ENCODE results near the gene C12orf75.

C12orf75 gene

DNA sequence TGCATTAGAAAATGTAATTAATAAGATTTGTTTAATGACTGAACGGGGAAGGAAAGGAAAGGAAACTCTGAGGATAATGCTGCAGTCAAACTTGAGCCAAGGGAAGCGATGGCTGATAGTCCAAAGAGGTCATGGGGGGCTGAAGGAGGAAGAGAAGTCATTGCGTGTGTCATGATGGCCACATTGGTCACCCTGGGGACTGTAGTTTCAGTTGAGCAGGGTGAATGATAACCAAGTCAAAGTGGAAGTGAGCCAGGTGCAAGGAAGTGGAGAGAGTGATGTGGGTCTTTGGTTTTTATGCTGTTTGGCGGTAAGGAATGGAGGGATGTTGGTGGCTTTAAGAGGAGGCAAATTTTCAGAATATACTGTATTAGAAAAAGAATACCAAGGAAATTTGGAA, 21.6 kb downstream of the C12orf75 start (continued):
- TF ChIP-seq ZNF175 (tag by site-specific recombination; IDR thresholded peaks at IDR 0.05): no peak
- TF ChIP-seq IKZF3 (tag by site-specific recombination; IDR thresholded peaks at IDR 0.05): no peak
- TF ChIP-seq, protein P1, sequence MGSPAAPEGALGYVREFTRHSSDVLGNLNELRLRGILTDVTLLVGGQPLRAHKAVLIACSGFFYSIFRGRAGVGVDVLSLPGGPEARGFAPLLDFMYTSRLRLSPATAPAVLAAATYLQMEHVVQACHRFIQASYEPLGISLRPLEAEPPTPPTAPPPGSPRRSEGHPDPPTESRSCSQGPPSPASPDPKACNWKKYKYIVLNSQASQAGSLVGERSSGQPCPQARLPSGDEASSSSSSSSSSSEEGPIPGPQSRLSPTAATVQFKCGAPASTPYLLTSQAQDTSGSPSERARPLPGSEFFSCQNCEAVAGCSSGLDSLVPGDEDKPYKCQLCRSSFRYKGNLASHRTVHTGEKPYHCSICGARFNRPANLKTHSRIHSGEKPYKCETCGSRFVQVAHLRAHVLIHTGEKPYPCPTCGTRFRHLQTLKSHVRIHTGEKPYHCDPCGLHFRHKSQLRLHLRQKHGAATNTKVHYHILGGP (tag by site-specific recombination; IDR thresholded peaks at IDR 0.05): no peak
- no peak for TF ChIP-seq ZNF169 (tag by site-specific recombination; IDR thresholded peaks at IDR 0.05)
- no peak for TF ChIP-seq ZNF274 (IDR thresholded peaks at IDR 0.05; ENCODE audit: low read length)
- TF ChIP-seq ZNF274 (tag by site-specific recombination; IDR thresholded peaks at IDR 0.05; ENCODE audit: borderline replicate concordance): no peak
- TF ChIP-seq ZNF133 (tag by site-specific recombination; IDR thresholded peaks at IDR 0.05): no peak
- no peak for TF ChIP-seq SP3 (tag by site-specific recombination; IDR thresholded peaks at IDR 0.05)
- TF ChIP-seq, protein P2, sequence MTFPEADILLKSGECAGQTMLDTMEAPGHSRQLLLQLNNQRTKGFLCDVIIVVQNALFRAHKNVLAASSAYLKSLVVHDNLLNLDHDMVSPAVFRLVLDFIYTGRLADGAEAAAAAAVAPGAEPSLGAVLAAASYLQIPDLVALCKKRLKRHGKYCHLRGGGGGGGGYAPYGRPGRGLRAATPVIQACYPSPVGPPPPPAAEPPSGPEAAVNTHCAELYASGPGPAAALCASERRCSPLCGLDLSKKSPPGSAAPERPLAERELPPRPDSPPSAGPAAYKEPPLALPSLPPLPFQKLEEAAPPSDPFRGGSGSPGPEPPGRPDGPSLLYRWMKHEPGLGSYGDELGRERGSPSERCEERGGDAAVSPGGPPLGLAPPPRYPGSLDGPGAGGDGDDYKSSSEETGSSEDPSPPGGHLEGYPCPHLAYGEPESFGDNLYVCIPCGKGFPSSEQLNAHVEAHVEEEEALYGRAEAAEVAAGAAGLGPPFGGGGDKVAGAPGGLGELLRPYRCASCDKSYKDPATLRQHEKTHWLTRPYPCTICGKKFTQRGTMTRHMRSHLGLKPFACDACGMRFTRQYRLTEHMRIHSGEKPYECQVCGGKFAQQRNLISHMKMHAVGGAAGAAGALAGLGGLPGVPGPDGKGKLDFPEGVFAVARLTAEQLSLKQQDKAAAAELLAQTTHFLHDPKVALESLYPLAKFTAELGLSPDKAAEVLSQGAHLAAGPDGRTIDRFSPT (tag by site-specific recombination; IDR thresholded peaks at IDR 0.05): no peak
- TF ChIP-seq, protein P3, sequence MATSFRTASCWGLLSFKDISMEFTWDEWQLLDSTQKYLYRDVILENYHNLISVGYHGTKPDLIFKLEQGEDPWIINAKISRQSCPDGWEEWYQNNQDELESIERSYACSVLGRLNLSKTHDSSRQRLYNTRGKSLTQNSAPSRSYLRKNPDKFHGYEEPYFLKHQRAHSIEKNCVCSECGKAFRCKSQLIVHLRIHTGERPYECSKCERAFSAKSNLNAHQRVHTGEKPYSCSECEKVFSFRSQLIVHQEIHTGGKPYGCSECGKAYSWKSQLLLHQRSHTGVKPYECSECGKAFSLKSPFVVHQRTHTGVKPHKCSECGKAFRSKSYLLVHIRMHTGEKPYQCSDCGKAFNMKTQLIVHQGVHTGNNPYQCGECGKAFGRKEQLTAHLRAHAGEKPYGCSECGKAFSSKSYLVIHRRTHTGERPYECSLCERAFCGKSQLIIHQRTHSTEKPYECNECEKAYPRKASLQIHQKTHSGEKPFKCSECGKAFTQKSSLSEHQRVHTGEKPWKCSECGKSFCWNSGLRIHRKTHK (tag by site-specific recombination; IDR thresholded peaks at IDR 0.05): no peak
- TF ChIP-seq ZNF600 (tag by site-specific recombination; IDR thresholded peaks at IDR 0.05): no peak

DNA sequence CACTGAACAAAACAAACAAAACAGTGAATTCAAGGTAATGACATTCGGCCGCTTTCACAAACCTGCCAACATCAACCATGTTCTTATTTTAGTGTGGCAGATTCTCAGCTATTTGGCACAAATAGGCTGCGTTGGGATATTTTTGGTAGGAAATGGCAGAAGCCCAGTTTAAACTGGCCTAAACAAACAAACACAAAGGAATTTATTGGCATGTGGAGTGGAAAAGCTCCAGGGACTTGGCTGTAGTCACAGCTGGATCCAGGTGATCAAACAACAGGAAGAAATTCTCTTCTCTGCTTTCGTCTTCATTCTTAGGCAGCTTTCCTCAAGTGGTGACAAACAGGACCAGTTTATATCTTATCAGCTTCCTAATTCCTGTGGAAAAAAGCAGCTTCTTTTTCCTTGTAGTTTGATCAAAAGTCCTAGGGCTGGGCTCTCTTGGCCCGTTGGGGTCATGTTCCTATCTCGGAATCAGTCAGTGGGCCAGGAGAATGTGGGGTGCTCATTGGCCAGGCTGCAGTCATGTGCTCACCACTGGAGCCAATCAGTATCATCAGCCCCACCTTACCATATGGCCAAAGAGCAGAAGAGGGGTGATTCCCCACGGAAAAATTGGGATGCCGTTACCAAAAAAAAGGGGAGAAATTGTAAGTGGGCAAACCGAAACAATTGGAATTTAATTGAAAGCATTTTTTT, 22.6 kb downstream of the C12orf75 start:
- peaks cover 8% of the 10 kb centered on the region for H3K4me1 ChIP-seq (ENCODE audit: control insufficient read depth, insufficient read depth, low read length)
- ChIA-PET POLR2A (no interaction called here), CTCF (interaction anchor here (0.6 to 1.2 kb wide), 3 partner anchors 9 to 56 kb away, joined by 3 read pairs; no protein-coding TSS in a partner anchor)
- H3K36me3 ChIP-seq (ENCODE audit: control insufficient read depth in 2 of 2, insufficient read depth in 1 of 2, low read length in 2 of 2): no peaks in the 10 kb centered on the region
- H3K9me3 ChIP-seq (ENCODE audit: control insufficient read depth, insufficient read depth, low read depth, low read length): no peaks in the 10 kb centered on the region
- no peak overlapping the region for H3K27ac ChIP-seq (ENCODE audit: extremely low read depth, low read depth, low read length)
- H3K4me3 ChIP-seq (ENCODE audit: low read depth, low read length): no peak overlapping the region
- TF ChIP-seq, protein P4, sequence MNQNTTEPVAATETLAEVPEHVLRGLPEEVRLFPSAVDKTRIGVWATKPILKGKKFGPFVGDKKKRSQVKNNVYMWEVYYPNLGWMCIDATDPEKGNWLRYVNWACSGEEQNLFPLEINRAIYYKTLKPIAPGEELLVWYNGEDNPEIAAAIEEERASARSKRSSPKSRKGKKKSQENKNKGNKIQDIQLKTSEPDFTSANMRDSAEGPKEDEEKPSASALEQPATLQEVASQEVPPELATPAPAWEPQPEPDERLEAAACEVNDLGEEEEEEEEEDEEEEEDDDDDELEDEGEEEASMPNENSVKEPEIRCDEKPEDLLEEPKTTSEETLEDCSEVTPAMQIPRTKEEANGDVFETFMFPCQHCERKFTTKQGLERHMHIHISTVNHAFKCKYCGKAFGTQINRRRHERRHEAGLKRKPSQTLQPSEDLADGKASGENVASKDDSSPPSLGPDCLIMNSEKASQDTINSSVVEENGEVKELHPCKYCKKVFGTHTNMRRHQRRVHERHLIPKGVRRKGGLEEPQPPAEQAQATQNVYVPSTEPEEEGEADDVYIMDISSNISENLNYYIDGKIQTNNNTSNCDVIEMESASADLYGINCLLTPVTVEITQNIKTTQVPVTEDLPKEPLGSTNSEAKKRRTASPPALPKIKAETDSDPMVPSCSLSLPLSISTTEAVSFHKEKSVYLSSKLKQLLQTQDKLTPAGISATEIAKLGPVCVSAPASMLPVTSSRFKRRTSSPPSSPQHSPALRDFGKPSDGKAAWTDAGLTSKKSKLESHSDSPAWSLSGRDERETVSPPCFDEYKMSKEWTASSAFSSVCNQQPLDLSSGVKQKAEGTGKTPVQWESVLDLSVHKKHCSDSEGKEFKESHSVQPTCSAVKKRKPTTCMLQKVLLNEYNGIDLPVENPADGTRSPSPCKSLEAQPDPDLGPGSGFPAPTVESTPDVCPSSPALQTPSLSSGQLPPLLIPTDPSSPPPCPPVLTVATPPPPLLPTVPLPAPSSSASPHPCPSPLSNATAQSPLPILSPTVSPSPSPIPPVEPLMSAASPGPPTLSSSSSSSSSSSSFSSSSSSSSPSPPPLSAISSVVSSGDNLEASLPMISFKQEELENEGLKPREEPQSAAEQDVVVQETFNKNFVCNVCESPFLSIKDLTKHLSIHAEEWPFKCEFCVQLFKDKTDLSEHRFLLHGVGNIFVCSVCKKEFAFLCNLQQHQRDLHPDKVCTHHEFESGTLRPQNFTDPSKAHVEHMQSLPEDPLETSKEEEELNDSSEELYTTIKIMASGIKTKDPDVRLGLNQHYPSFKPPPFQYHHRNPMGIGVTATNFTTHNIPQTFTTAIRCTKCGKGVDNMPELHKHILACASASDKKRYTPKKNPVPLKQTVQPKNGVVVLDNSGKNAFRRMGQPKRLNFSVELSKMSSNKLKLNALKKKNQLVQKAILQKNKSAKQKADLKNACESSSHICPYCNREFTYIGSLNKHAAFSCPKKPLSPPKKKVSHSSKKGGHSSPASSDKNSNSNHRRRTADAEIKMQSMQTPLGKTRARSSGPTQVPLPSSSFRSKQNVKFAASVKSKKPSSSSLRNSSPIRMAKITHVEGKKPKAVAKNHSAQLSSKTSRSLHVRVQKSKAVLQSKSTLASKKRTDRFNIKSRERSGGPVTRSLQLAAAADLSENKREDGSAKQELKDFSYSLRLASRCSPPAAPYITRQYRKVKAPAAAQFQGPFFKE (tag by site-specific recombination; IDR thresholded peaks at IDR 0.05; ENCODE audit: borderline replicate concordance): no peak
- TF ChIP-seq, protein P5, sequence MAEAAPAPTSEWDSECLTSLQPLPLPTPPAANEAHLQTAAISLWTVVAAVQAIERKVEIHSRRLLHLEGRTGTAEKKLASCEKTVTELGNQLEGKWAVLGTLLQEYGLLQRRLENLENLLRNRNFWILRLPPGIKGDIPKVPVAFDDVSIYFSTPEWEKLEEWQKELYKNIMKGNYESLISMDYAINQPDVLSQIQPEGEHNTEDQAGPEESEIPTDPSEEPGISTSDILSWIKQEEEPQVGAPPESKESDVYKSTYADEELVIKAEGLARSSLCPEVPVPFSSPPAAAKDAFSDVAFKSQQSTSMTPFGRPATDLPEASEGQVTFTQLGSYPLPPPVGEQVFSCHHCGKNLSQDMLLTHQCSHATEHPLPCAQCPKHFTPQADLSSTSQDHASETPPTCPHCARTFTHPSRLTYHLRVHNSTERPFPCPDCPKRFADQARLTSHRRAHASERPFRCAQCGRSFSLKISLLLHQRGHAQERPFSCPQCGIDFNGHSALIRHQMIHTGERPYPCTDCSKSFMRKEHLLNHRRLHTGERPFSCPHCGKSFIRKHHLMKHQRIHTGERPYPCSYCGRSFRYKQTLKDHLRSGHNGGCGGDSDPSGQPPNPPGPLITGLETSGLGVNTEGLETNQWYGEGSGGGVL (tag by site-specific recombination; IDR thresholded peaks at IDR 0.05): no peak
- TF ChIP-seq REPIN1 (tag by site-specific recombination; IDR thresholded peaks at IDR 0.05; ENCODE audit: low read depth): no peak
- no peak for TF ChIP-seq ZNF548 (tag by site-specific recombination; IDR thresholded peaks at IDR 0.05)
- TF ChIP-seq, protein P6, sequence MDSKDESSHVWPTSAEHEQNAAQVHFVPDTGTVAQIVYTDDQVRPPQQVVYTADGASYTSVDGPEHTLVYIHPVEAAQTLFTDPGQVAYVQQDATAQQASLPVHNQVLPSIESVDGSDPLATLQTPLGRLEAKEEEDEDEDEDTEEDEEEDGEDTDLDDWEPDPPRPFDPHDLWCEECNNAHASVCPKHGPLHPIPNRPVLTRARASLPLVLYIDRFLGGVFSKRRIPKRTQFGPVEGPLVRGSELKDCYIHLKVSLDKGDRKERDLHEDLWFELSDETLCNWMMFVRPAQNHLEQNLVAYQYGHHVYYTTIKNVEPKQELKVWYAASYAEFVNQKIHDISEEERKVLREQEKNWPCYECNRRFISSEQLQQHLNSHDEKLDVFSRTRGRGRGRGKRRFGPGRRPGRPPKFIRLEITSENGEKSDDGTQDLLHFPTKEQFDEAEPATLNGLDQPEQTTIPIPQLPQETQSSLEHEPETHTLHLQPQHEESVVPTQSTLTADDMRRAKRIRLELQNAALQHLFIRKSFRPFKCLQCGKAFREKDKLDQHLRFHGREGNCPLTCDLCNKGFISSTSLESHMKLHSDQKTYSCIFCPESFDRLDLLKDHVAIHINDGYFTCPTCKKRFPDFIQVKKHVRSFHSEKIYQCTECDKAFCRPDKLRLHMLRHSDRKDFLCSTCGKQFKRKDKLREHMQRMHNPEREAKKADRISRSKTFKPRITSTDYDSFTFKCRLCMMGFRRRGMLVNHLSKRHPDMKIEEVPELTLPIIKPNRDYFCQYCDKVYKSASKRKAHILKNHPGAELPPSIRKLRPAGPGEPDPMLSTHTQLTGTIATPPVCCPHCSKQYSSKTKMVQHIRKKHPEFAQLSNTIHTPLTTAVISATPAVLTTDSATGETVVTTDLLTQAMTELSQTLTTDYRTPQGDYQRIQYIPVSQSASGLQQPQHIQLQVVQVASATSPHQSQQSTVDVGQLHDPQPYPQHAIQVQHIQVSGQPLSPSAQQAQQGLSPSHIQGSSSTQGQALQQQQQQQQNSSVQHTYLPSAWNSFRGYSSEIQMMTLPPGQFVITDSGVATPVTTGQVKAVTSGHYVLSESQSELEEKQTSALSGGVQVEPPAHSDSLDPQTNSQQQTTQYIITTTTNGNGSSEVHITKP (tag by site-specific recombination; IDR thresholded peaks at IDR 0.05): no peak
- no peak for TF ChIP-seq ZNF561 (tag by site-specific recombination; IDR thresholded peaks at IDR 0.05; ENCODE audit: borderline replicate concordance)
- no peak for TF ChIP-seq ZNF324 (tag by site-specific recombination; IDR thresholded peaks at IDR 0.05)
- TF ChIP-seq ZNF169 (tag by site-specific recombination; IDR thresholded peaks at IDR 0.05): no peak
- no peak for TF ChIP-seq ZSCAN23 (tag by site-specific recombination; IDR thresholded peaks at IDR 0.05)
